HCT116 (cell line): ENCODE results near the gene RACK1. TPM values are rescaled to one million over a fixed set of nuclear protein-coding genes. Genes with fewer than 3 reads are reported as not detected.

Source experiments
- ATAC-seq: fragments of 200-7000 bp; cut with Tn5 transposase; 2 replicates; pipeline ENCODE4 v1.9.1; 2020; ENCODE audit warnings: mild to moderate bottlenecking, moderate library complexity
- BruUV-seq: library from RNA; stranded (reverse); fragments of 400-500 nt; replicated peaks from 2 replicates; lab custom pipeline; 2021; lab: Mats Ljungman, UMichigan
- CTCF ChIA-PET: fragments of 300-600 bp; sonication (Branson Sonifier 250); formaldehyde crosslinking; loops from one replicate; lab custom pipeline; 2021; ENCODE audit warnings: antibody characterized with exemption; lab: Charles Lee
- POLR2A ChIA-PET: fragments of 300-600, 350-600 bp; sonication (Branson Sonifier 250); formaldehyde crosslinking; loops from one replicate; lab custom pipeline; 2021; ENCODE audit warnings: antibody characterized with exemption; lab: Charles Lee
- RAD21 ChIA-PET, 2 experiments: fragments of 300-600 bp; sonication (Branson Sonifier 250); formaldehyde crosslinking; loops; one replicate each; lab custom pipeline; 2023; ENCODE audit warnings: low total read pairs in 2 of 2; ENCODE audit not compliant: uncharacterized antibody in 2 of 2, unreplicated experiment in 2 of 2, low non-redundant PET in 1 of 2; lab: Charles Lee
- DNase-seq: peaks from one replicate; pipeline ENCODE4 v3.0.0-alpha.2; 2010; ENCODE audit warnings: low read depth, low spot score
- H2AFZ ChIP-seq: fragments of 200-600 bp; shearing (Covaris generic), sonication (generic); 2 replicates; pipeline ENCODE4 v1.6.1; 2017; ENCODE audit warnings: low read depth, mixed run types, mixed read lengths, antibody characterized with exemption, low read length; ENCODE audit not compliant: poor library complexity, severe bottlenecking
- H3K27ac ChIP-seq: 2 replicates; pipeline ENCODE4 v1.5.1; 2012; ENCODE audit warnings: low read depth, low read length
- H3K27me3 ChIP-seq: fragments of 200-600 bp; sonication (generic); 2 replicates; pipeline ENCODE4 v1.6.1; 2016; ENCODE audit warnings: mixed run types, low read length, mixed read lengths; ENCODE audit not compliant: insufficient read depth
- H3K36me3 ChIP-seq, 2 experiments: fragments of 200-500 bp in 1 of 2; fragments of 200-600 bp in 1 of 2; sonication (Bioruptor generic) in 1 of 2; sonication (generic) in 1 of 2; 2 replicates each; pipeline versions ENCODE4 v1.5.1 to v1.6.1; 2014 to 2016; ENCODE audit warnings: low read length in 2 of 2, inconsistent platforms in 1 of 2, mixed read lengths in 1 of 2, mixed run types in 1 of 2; ENCODE audit not compliant: insufficient read depth in 2 of 2, control insufficient read depth in 1 of 2
- H3K4me1 ChIP-seq, 2 experiments: fragments of 200-600 bp in 1 of 2; sonication (generic) in 1 of 2; 2 replicates each; pipeline versions ENCODE4 v1.5.1 to v1.6.1; 2012 to 2017; ENCODE audit warnings: low read length in 2 of 2, inconsistent platforms in 1 of 2, mild to moderate bottlenecking in 1 of 2, mixed read lengths in 1 of 2, mixed run types in 1 of 2, moderate library complexity in 1 of 2; ENCODE audit not compliant: insufficient read depth in 2 of 2, control insufficient read depth in 1 of 2
- H3K4me2 ChIP-seq: fragments of 200-600 bp; sonication (generic); 2 replicates; pipeline ENCODE4 v1.6.1; 2017; ENCODE audit warnings: mixed run types, low read length, mixed read lengths
- H3K4me3 ChIP-seq, 2 experiments: fragments of 200-600 bp in 1 of 2; sonication (generic) in 1 of 2; replicated peaks in 1 of 2; 2 replicates each; pipeline ENCODE4 v1.5.1; 2011 to 2016; ENCODE audit warnings: low read length in 2 of 2, control low read depth in 1 of 2, low read depth in 1 of 2, mild to moderate bottlenecking in 1 of 2, mixed read lengths in 1 of 2, mixed run types in 1 of 2
- H3K79me2 ChIP-seq: fragments of 200-600 bp; sonication (generic); 2 replicates; pipeline ENCODE4 v1.6.1; 2017; ENCODE audit warnings: mild to moderate bottlenecking, mixed run types, low read length, moderate library complexity, mixed read lengths; ENCODE audit not compliant: insufficient read depth
- H3K9ac ChIP-seq: fragments of 200-600 bp; sonication (generic); 2 replicates; pipeline ENCODE4 v1.6.1; 2016; ENCODE audit warnings: low read length, mixed read lengths
- H3K9me2 ChIP-seq: fragments of 200-600 bp; sonication (generic), shearing (Covaris generic); 2 replicates; pipeline ENCODE4 v1.6.1; 2017; ENCODE audit warnings: mixed run types, mild to moderate bottlenecking, moderate library complexity; ENCODE audit not compliant: insufficient read depth
- H3K9me3 ChIP-seq, 2 experiments: fragments of 200-500 bp in 1 of 2; fragments of 200-600 bp in 1 of 2; sonication (Bioruptor generic) in 1 of 2; sonication (generic) in 1 of 2; 2 replicates each; pipeline ENCODE4 v1.6.1; 2014 to 2017; ENCODE audit warnings: low read length in 2 of 2, mixed read lengths in 2 of 2, inconsistent platforms in 1 of 2, low read depth in 1 of 2, mild to moderate bottlenecking in 1 of 2, mixed run types in 1 of 2, moderate library complexity in 1 of 2; ENCODE audit not compliant: control insufficient read depth in 1 of 2, insufficient read depth in 1 of 2
- H4K20me1 ChIP-seq: fragments of 200-600 bp; sonication (generic), shearing (Covaris generic); 2 replicates; pipeline ENCODE4 v1.6.1; 2017; ENCODE audit warnings: mixed run types, mild to moderate bottlenecking, moderate library complexity; ENCODE audit not compliant: insufficient read depth
- CEBPB ChIP-seq: IDR thresholded peaks from 2 replicates; pipeline ENCODE4 v1.6.1; 2012; ENCODE audit warnings: low read depth
- EZH2phosphoT487 ChIP-seq: fragments of 200-600 bp; IDR thresholded peaks from 2 replicates; pipeline ENCODE4 v1.6.1; 2018; ENCODE audit warnings: antibody characterized with exemption, borderline replicate concordance
- POLR2AphosphoS5 ChIP-seq: IDR thresholded peaks from 2 replicates; pipeline ENCODE4 v1.6.1; 2011; ENCODE audit warnings: mild to moderate bottlenecking, low read depth, low read length, moderate library complexity
- RAD21 ChIP-seq: IDR thresholded peaks from 2 replicates; pipeline ENCODE4 v1.6.1; 2012; ENCODE audit warnings: low read depth, mild to moderate bottlenecking
- SIN3A ChIP-seq: IDR thresholded peaks from 2 replicates; pipeline ENCODE4 v1.6.1; 2012; ENCODE audit warnings: low read depth
- SP1 ChIP-seq: IDR thresholded peaks from 2 replicates; pipeline ENCODE4 v1.6.1; 2012; ENCODE audit warnings: low read depth
- TCF7L2 ChIP-seq: IDR thresholded peaks from 2 replicates; pipeline ENCODE4 v1.7.0; 2011; ENCODE audit warnings: borderline replicate concordance, inconsistent platforms; ENCODE audit not compliant: insufficient read depth, insufficient read length; ENCODE audit errors: extremely low read depth
- ZNF274 ChIP-seq: fragments of 200-500 bp; sonication (Bioruptor generic); IDR thresholded peaks from 2 replicates; pipeline ENCODE4 v1.6.1; 2014; ENCODE audit warnings: mild to moderate bottlenecking, low read depth, low read length, inconsistent platforms
- intact Hi-C: fragments of 100-400 bp; cut with micrococcal nuclease; formaldehyde crosslinking; loops from 2 replicates; pipeline ENCODE4 v1.10.0; 2022
- total RNA-seq: library from RNA; stranded (reverse); gene quantifications from one replicate; pipeline ENCODE4 v1.2.1, GENCODE V29; 2021; ENCODE audit not compliant: unreplicated experiment

RACK1 gene
- total RNA-seq, 1 experiment from 2014 or later, result 2,432 TPM

- no TSS peak for BruUV-seq
- no peaks in the 10 kb centered on the region for H4K20me1 ChIP-seq
- no peaks in the 10 kb centered on the region for H3K9me2 ChIP-seq
- H3K4me3 ChIP-seq, result no peak overlapping the region
- ChIA-PET CTCF (no interaction called here), RAD21 (no interaction called here), POLR2A (no interaction called here)
- no peaks in the 10 kb centered on the region for H3K9me3 ChIP-seq
- intact Hi-C loops, result no loop called here
- H3K4me1 ChIP-seq, result peaks cover 3 to 10% of the 10 kb centered on the region in 2 experiments; a peak in 3 of 4 replicates
- H3K27me3 ChIP-seq, result no peaks in the 10 kb centered on the region
- DNase-seq (no peak), ATAC-seq (no peak)
- peaks cover 15% of the 10 kb centered on the region for H3K79me2 ChIP-seq
- H3K36me3 ChIP-seq, result peaks cover 0 to 5% of the 10 kb centered on the region in 2 experiments; a peak in 2 of 4 replicates
- H3K9ac ChIP-seq, result no peak overlapping the region
- H3K4me2 ChIP-seq, result no peak overlapping the region
- H3K27ac ChIP-seq, result no peak overlapping the region
- H2AFZ ChIP-seq, result no peak overlapping the region
- TF ChIP-seq TCF7L2, result no peak
- TF ChIP-seq RAD21, result no peak
- TF ChIP-seq SIN3A, result no peak
These were observed 21.5 kb upstream of the RACK1 start for GRCh38 chr5:181265092-181265671.

- Histone ChIP-seq H3K4me1 (peaks cover 12 to 21% of the 10 kb centered on the region in 2 experiments; a peak in 3 of 4 replicates), H3K9me2 (no peaks in the 10 kb centered on the region), H3K4me3 (no peak overlapping the region), H3K9me3 (no peaks in the 10 kb centered on the region), H2AFZ (no peak overlapping the region), H3K36me3 (peaks cover 0 to 5% of the 10 kb centered on the region in 2 experiments; a peak in 2 of 4 replicates), H3K9ac (no peak overlapping the region), H3K4me2 (no peak overlapping the region), H3K79me2 (peaks cover 31% of the 10 kb centered on the region), H3K27me3 (no peaks in the 10 kb centered on the region), H3K27ac (no peak overlapping the region), H4K20me1 (no peaks in the 10 kb centered on the region)
- intact Hi-C loops, result no loop called here
- ATAC-seq, result no peak
- no peak for DNase-seq
- POLR2A ChIA-PET, result no interaction called here
- BruUV-seq, result no TSS peak
- CTCF ChIA-PET, result no interaction called here
- RAD21 ChIA-PET, result no interaction called here
- no peak for TF ChIP-seq ZNF274
- TF ChIP-seq CEBPB, result no peak
- TF ChIP-seq POLR2AphosphoS5, result no peak
- TF ChIP-seq SP1, result no peak
- no peak for TF ChIP-seq EZH2phosphoT487
- TF ChIP-seq RAD21, result no peak
These were observed 19.9 kb upstream of the RACK1 start for GRCh38 chr5:181263633-181264032.
